Glomerular visceral epithelial cell (primary cell): ENCODE results near the gene MAPK11.
"Not testable (repeated sequence)": the region's sequence is repeated elsewhere in the genome, so short reads cannot be mapped to it uniquely, and the experiment has no call there.

Source experiments
- DNase-seq: peaks from one replicate; pipeline ENCODE4 v3.0.0-alpha.2; 2016; ENCODE audit errors: extremely low spot score

MAPK11 gene

GRCh38 chr22:50276143-50276542 is 6.0 kb upstream of the MAPK11 start:
- DNase-seq, result peak; percentile 35

DNA sequence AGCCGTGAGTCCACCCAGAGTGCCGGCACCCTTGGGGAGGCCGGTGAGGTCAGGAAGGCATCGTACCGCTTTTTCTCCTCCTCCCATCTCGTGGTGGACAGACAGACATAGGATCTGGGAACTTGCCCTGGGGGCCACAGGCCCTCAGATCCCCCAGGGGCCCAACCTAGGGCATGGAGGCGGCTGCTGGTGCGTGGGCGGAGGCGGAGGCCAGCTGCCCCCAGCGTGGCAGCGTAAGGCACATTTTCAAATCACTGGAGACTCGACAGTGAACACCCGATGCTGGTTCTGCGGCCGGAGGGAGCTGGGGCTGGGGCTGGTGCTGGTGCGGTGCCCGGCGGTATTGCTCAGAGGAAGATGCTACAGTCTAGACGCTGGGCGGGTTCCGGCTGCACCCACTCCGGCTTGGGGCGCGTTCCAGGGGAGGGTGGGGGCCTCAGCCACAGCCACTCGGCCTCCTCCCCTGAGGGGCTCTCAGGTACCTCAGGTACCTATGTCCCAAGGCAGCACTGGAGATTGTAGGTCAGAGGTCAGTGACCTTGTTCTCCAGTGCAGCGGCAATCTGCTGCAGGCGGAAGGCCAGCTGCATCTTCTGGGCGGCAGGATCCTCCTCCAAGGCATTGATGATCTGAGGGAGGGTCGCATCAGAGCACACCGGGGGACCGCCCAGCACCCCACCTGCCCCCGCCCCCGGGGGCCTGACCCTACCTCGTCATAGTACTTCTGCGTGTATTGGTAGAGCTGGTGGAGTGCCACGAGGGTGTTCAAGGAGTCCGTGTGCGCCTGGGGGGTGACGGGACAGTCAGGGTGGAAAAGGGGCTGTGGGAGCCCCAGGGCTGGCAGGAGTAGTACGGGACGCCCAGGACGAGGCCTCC is 5.2 kb upstream of the MAPK11 start:
- no peak for DNase-seq

DNA sequence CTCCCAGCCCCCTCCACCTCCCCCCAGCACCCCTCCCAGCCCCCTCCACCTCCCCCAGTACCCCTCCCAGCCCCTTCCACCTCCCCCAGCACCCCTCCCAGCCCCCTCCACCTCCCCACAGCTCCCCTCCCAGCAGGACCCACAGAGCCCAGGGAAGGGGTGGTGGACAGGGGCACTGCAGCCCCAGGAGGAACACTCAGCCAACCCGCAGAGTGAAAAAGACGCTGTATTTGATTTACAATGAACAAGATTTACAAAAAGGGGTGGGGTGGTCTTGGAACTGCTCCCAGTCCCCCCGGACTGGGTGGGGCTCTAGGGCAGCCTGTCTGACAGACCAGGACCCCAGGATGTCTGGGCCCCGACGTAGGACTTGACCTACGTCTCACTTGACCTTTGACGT is 4.6 kb upstream of the MAPK11 start:
- no peak for DNase-seq

DNA sequence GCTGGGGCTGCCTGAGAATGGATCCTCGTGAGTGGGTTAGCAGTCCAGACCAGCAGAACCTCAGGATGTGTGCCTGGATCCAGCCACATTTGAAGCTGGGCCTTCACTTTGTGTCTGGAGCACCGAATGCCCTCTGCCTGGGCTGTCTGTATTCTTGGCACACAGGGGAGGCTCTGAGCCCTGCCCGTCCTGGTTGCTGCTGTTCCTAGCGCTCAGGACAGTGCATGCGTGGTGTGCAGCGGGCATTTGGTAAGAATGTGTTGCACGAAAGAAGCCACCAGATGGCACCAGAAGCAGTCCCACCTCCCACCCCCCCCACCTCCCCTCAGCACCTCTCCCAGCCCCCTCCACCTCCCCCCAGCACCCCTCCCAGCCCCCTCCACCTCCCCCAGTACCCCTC is 4.1 kb upstream of the MAPK11 start:
- peak; percentile 60 for DNase-seq

DNA sequence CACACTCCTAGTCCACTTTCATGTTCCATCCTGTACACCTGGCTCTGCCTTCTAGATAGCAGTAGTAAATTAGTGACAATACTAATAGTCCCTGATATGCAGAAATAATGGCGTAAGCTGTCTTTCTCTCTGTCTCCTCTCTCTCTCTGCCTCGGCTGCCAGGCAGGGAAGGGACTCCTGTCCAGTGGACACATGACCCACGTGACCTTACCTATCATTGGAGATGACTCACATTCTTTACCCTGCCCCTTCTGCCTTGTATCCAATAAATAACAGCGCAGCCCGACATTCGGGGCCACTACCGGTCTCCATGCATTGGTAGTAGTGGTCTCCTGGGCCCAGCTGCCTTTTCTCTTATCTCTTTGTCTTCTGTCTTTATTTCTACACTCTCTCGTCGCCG is 3.6 kb upstream of the MAPK11 start:
- not testable (repeated sequence) for DNase-seq

DNA sequence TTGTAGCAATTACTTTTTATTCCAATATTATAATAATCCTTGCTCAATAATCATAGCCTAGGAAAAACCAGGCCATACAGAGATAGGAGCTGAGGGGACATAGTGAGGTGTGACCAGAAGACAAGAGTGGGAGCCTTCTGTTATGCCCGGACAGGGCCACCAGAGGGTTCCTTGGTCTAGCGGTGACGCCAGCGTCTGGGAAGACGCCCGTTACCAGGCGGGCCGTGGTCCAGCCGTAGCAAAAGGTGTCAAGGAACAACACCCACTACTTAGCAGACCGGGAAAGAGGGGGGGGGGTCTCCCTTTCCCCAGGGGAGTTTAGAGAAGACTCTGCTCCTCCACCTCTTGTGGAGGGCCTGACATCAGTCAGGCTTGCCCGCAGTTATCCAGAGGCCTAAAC is 3.2 kb upstream of the MAPK11 start:
- not testable (repeated sequence) for DNase-seq

GRCh38 chr22:50272044-50272802 is 2.0 kb upstream of the MAPK11 start:
- no peak for DNase-seq

GRCh38 chr22:50271519-50271970 is 1.4 kb upstream of the MAPK11 start:
- DNase-seq, result peak; percentile 65

GRCh38 chr22:50270666-50271394 is 650 bp upstream of the MAPK11 start:
- DNase-seq, result peak; percentile 69

- DNase-seq, result no peak
Observed at GRCh38 chr22:50269573-50269969, 609 bp downstream of the MAPK11 start.

DNA sequence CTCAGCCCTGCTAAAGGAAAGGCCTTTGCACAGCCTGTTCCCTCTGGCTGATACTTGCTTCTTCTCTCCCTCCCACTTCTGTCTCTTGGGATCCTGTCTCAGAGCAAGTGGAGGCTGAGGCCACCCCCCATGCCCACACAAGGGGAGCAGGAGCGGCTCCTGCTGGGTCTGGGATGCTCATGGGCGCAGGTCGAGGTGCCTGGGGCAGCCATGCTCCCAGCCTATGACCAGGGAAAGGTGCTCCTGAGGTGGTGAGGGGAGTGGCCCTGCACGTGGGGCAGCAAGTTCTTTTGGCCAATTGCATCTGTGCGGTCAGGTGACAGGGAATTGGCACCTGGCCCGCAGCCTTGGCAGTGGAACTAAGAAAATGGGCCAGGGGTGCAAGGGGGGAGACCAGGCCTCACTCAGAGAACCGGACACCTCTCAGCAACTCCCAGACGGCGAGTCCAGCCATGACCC is 1.5 kb downstream of the MAPK11 start:
- no peak for DNase-seq

- DNase-seq, result no peak
Observed at GRCh38 chr22:50267591-50268390, 2.4 kb downstream of the MAPK11 start.

DNA sequence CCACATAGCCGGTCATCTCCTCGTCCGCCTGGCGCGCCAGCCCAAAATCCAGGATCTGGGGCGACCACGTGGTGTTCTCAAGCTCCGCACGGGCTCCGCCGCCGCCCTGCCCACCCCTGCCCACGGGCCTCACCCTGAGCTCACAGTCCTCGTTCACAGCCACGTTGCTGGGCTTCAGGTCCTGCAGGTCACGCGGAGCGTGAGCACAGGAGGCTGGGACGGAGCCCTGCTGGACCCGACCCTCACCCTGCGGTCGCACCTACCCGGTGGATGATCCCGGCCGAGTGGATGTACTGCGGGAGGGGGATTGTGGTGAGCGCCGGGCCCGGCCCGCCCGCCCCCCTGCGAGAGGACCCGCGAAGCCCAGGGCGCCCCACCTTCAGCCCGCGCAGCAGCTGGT is 3.2 kb downstream of the MAPK11 start:
- DNase-seq, result no peak

GRCh38 chr22:50264946-50265669 is 5.1 kb downstream of the MAPK11 start:
- no peak for DNase-seq

- no peak for DNase-seq
Observed at GRCh38 chr22:50264104-50264745, 6.0 kb downstream of the MAPK11 start.

DNA sequence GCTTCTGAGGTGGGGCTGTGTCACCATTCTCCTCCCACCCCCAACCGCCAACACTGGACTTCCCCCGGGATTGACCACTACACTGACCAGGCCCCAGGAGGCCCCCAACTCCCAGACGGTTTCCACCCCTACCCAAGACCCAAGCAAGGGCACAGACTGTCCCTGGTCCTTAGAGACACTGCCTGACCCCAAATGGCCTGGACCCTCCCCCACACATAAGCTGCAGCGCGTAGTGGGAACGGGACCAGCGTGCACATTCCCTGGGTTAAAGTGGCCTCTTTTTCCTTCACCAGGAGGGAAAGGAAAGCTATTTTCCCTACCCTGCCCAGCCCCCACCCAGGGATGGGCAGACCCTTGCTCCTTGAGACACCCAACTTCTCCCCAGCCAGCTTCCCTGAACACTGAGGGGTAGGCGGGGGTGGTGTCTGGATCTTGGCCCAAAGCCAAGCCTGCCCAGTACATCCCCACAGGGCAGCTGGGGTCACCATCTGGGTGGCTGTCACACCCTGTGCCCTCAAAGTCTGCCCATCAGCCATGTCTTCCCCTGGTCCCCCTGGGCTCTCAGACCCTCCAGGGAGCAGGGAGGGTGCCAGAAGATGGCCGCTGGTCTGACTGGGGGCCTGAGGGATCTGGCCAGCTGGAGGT is 7.1 kb downstream of the MAPK11 start:
- DNase-seq, result no peak

- DNase-seq, result peak; percentile 50
Observed at GRCh38 chr22:50262460-50262911, 7.7 kb downstream of the MAPK11 start.

- peak; percentile 35 for DNase-seq
Observed at GRCh38 chr22:50261615-50262459, 8.3 kb downstream of the MAPK11 start, which contains the start of gene MAPK12. MAPK12 (minus strand) TSS chr22:50261683; CDS start chr22:50261509, 174 bp downstream.
